HG03280 (cell line): ENCODE results near the gene ATG13.

ENCODE experiments used
- ATAC-seq: cut with Tn5 transposase; IDR thresholded peaks from one replicate; pipeline ENCODE4 v1.9.1; 2021; ENCODE audit warnings: mild to moderate bottlenecking, moderate library complexity; ENCODE audit not compliant: unreplicated experiment

The ATG13 gene

DNA sequence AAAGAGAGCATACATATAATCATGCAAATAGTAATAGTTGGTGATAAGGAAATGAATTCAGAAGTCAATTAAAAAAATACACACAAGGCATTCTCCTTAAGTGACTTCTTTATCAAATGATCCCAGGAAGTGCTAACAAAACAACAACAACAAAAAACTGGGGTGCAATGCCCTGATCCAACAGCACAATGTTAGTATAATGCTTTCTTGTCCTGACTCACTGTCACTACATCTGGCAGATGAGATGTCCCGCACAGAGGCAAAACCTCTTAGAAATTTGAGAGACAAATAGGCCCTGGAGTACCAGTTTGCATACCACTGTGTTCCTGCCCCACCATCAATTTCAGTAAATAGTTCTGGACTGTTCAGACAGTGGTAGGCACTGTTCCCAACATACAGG is 12.6 kb upstream of the ATG13 start:
- ATAC-seq, result no peak

DNA sequence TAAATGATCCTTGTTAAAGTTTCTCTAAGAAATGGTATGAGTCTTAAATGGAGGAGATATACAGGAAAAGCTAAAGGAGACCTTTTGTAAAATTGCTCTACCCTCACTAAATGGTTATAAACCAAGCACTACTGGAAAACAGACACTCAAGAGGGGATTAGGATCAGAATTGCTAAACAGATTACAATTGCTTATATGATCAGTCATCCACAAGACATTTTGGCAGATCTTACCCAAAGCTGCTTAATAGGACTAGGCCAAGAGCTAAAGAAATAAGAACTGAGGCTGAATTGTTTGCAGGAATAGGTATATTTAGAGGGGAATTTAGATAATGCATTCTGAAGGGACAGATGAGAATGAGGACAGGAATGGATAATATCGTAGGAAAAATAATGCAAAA is 9.8 kb upstream of the ATG13 start:
- no peak for ATAC-seq

DNA sequence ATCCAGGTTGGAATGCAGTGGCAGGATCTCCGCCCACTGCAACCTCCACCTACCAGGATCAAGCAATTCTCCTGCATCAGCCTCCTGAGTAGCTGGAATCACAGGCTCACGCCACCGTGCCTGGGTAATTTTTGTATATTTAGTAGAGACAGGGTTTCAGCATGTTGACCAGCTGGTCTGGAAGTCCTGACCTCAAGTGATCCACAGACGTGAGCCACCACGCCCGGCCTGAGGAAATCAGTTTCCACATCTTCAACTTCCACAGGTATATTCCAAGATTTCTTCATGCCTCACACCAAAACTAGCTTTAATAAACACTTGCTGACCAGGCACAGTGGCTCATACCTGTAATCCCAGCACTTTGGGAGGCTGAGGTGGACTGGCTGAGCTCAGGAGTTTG is 8.0 kb upstream of the ATG13 start:
- no peak for ATAC-seq

DNA sequence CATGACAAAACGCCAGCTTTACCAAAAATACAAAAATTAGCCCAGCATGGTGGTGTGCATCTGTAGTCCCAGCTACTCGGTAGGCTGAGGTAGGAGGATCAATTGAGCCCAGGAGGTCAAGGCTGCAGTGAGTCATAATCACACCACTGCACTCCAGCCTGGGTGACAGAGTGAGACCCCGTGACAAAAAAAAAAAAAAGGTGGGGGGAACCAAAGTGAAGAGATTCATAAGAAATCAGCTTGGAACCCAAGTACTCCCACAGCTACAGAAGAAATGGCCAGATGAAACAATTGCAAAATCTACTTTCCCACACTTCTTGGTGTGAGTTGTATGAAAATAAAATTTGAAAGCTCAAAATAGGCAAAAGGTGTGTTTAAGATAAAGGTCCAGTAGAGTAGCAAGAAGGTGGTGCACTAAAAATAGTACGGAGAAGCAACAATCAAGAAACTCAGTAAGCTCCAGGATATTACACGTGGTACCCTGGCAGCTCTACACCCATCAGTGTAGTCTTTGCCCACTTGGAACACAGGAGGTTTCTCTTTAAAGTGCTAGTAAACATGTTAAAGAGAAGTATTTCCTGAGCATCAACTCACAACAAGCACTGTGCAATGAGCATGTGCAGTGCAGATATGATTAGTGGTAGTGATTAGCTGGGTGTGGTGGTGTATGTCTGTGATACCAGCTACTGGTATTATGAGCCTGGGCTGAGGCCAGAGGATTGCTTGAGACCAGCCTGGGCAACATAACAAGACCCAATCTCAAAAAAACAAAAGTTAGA is 5.6 kb upstream of the ATG13 start:
- ATAC-seq, result no peak

DNA sequence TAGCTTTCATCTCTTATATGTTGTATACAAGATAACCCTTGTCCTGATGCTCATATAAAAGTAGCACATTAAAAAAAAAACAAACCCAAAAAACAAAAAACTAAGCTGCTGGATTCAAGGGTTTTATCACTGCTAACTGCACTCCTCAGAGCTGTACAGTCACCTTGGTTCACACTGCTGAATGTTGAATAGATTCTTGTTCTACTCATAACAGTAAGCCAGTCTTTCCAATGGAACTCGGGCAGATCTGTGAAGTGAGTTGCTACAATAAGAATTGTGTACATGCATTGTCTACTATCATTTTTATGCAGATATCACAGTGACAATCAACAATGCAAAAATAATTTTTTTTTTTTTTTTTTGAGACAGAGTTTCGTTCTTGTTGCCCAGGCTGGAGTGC is 5.0 kb upstream of the ATG13 start:
- ATAC-seq, result no peak

DNA sequence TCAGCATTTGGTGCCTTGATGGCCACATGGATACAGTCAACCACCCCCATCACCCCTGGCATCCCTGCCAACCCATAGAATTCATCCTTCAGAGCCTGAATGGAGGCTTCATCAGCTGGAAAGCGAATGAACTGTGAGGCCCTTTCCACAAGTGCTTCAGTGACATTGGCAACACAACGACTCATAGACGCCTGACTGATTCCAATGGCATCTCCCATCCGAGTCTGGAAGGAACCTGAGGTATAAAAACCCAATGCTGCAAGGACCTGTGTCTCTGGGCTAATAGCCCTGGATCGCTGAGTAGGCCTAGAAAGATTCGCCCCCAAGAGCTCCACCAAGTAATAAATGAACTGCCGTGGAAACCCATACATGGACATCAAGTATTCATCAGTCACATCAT is 1.6 kb upstream of the ATG13 start:
- no peak for ATAC-seq

DNA sequence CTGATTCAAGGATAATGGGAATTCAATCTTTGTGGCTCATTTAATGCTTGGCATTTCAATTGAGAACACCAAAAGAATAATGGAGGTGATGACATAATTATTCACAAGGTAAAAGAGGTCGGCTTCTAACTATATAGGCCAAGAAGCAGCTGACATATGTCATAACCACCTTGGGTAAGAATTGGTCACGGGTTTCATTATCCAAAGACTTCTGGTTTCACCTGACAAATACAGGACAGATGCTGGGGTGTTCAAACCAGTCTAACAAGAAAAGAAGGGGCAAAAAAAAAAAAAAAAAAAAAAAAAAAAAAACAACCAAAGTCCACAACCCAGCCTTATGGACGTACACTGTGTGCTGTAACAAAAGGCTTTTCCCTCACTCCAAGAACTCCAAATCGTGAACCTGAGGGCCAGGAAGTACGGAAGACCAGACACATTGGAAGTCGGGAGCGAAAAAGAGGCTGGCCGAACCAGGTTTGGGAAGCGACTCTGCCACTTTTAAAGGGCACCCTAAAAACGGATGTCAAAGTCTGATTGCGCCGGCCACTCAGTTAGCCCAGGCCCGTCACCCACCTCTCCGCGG is 711 bp upstream of the ATG13 start:
- ATAC-seq, result peak; percentile 3

DNA sequence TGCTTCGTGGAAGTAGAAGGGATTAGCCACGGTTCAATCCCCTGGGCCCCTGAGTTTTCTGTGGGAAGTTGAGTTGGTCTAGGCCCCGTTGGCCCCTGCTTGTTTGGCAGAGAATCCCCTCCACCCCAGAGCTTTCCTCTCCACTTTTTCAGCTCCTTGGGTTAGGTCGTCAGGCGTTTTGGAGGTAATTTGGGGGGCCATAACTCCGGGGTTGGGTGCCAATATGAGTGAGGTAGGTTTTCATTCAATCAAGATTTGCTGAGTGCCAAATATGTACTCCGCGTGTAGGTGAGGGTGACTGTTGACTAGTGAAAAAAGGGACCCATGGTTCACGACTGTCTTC is 590 bp downstream of the ATG13 start:
- ATAC-seq, result no peak

DNA sequence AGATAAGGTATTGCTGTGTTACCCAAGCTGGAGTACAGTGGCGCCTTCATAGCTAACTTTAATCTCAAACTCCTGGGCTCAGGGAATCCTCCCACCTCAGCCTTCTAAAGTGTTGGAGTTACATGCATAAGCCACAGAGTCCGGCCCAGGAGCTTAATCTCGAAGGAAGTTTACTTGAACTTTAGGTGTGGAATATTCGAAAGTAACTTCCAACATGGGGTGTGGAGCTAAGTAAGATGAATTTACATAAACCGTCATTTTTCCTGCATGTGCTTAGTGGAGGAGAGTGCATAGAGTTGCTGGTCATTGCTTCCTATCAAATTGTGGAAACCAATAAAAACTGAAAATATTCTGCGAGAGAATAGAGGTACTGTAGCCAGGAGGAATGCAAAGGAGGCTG is 1.5 kb downstream of the ATG13 start:
- no peak for ATAC-seq

DNA sequence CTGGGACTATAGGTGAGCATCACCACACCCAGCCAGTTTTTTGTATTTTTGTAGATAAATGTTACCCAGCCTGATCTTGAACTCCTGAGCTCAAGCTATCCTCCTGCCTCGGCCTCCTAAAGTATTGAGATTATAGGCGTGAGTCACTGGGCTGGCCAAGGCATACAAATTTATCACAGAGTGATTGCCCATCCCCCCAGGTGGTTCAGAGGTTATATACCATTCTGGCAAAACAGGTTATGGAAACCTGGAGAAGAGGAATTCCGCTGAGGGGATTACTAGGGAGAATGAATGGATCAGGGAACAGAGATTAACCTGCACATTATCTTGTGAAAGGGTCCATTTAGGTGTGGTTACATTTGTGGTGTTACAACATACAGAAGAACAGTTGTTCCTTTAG is 8.1 kb downstream of the ATG13 start:
- no peak for ATAC-seq

DNA sequence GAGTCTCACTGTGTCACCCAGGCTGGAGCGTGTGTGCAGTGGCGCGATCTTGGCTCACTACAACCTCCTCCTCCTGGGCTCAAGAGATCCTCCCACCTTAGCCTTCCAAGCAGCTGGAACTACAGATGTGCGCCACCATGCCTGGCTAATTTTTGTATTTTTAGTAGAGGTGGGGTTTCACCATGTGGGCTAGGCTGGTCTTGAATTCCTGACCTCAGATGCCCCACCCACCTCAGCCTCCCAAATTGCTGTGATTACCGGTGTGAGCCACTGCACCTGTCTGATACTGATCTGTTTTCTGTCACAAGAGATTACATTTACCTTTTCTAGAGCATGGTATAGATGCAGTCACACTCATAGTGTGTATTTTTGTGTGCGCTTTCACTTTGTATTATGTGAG is 11.6 kb downstream of the ATG13 start:
- no peak for ATAC-seq

DNA sequence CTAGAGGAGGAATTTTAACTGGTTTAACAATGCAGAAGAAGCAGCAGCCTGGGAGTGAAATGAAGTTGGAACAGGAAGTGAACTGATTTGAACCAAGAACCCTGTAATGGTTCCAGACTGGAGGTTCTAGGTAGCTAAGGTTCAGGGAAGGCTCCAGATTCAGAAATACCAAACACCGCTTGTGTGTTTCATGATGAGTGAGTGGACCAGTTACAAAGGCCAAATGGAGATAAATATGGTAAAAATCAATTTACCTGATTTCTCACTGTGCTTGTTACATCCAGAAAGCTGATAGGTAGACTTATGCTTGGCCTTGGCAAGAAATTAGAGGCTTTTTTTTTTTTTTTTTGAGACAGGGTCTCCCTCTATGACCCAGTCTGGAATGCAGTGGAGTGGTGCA is 12.9 kb downstream of the ATG13 start:
- ATAC-seq, result no peak

DNA sequence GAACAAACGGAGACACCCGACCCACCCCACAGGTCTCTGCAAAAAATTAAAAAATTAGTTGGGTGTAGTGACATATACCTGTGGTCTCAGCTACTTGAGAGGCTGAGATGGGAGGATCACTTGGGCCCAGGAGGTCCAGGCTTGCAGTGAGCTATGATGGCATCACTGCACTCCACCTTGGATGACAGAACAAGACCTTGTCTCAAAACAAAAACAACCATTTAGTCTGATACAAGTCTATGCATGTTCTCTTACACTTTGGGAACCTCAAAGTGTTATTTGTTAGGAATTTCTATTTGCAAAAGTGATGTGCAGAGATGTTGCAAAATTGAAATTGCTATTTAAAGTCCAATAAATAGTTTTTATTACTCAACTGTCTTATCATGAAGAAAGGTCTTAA is 14.3 kb downstream of the ATG13 start:
- ATAC-seq, result no peak

DNA sequence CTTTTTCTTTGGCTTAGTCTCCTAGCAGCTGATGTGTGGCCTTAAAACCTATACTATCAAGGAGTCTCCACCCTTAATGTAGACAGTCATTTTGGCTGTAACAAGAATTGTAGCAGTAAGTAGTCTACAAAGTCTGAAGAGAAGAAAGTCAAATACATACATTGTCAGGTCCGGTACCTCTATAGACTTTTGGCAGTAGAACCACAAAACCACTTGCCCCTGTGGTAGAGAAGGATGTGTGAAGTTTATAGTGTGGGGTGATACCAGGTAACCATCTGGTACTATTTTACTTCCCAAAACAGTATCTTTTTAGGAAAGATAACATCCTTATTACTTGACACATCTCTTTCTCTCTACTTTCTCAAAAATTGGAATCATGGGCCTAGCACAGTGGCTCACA is 15.1 kb downstream of the ATG13 start:
- ATAC-seq, result no peak

DNA sequence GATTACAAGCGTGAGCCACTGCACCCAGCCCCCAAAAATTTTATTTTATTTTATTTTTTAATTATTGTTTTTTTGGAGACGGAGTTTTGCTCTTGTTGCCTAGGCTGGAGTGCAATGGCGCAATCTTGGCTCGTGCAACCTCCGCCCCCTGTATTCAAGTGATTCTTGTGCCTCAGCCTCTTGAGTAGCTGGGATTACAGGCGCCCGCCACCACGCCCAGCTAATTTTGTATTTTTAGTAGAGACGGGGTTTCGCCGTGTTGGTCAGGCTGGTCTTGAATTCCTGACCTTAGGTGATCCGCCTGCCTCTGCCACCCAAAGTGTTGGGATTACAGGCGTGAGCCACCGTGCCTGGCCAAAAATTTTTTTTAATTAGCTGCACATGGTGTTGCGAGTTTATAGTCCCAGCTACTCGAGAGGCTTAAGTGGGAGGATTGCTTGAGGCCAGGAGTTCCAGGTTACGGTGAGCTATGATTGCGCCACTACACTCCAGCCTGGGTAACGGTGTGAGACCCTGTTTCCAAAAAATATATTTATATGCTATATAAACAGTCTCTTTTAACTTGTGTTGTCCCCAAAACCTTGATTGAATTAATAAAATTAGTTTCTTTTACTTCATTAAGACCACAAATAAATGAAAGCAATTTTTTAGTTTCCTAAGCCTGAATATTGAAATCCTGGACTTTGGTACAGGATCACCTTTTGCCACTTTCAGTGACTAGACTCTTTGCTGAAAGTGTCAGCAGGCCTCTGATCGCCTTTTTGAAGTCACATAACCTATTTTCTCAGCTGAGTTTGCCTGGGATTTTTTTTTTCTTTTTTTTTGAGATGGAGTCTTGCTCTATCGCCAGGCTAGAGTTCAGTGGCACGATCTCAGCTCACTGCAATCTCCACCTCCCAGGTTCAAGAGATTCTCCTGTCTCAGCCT is 16.2 kb downstream of the ATG13 start:
- no peak for ATAC-seq

DNA sequence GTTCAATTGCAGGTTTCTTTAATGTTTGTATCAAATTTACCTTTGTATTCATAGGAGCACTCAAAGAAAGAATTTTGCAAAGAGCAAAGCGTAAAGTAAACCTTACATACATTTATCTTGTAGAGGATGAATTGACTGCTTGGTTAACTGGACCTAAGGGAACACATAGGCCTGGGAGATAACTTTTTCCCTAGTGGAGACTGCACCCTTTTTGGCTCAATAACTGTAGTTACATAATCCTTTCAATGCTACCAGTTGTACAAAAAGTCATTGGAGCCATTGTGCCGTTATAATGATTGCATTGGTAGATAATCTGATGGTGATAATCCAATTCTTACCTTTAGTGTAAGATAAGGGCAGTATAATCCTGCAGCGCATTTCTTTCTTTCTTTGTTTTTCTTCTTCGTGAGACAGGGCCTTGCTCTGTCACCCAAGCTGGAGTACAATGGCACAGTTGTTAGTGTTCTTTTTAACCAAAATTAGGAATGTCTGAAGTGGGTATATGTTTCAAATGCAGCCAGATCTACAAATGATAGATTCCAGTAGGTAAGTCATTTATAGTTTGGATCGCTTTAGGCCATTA is 18.3 kb downstream of the ATG13 start:
- no peak for ATAC-seq

DNA sequence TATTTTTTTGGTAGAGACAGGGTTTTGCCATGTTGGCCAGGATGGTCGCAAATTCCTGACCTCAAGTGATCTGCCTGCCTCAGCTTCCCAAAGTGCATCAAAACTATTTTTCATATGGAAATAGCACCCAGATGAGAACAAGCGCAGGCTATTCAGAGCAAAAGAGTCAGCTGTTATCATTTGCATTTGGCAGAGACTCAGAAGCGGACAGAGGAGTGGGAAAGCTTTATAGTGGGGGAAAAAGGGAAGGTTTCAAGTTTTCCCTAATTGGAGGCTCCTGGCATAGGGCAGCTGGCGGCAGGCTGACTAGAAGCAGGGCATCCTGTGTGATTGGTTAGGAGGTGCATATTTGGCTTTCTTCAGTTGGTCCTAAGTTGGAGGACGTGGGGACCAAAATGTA is 20.2 kb downstream of the ATG13 start:
- no peak for ATAC-seq

DNA sequence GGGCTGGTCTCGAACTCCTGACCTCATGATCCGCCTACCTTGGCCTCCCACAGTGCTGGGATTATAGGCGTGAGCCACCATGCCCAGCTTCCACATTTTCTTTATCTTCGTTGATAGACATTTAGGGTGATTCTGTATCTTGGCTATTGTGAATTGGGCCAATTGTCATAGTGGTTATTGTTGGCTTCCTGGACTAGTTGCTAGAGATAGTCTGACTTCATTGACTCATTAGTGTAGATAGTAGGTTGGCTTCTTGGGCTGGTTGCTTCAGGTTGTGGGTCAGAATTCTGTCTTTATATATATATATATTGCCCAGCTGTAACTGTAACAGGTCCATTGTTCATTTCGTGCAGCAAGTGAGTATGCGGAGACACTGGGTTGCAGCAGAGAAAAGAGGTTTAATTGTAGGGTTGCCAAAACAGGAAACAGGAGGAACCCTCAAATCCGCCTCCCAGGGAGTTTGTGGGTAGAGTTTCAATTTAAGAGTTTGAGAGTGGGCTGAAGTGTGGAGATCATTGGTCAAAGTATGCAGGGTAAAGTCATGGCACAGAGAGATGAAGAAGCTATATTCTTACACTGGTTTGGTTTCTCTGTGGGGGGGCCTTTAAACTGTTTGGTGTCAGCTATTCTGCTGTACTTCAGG is 22.0 kb downstream of the ATG13 start:
- no peak for ATAC-seq

DNA sequence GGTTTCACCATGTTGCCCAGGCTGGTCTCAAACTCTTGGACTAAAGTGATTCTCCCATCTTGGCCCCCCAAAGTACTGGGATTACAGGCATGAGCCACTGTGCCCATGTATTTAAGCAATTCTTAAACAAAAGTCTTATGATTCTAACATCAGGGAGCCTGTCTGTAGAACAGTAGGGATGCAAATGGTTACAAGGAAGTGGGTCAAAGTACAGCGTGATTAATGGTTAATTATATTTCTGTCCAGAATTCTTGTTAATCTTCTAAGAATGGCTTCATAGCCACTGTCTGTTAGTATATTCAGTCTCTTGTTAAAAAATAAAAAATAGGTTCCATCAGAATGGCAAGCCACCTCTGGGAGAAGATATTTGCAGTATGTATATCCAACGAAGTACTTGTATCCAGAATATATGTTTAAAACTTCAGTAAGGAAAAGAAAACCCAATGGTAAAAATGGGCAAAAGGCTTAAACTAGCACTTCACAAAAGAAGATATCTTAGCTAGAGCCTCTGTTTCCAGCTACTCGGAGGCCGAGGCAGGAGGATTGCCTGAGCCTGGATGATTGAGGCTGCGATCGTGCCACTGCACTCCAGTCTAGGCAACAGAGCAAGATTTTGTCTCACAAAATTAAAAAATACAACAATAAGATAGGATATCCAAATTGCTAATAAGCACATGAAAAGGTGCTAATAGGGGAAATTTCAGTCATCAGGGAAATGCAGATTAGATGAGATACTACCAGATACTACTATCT is 22.9 kb downstream of the ATG13 start:
- no peak for ATAC-seq

DNA sequence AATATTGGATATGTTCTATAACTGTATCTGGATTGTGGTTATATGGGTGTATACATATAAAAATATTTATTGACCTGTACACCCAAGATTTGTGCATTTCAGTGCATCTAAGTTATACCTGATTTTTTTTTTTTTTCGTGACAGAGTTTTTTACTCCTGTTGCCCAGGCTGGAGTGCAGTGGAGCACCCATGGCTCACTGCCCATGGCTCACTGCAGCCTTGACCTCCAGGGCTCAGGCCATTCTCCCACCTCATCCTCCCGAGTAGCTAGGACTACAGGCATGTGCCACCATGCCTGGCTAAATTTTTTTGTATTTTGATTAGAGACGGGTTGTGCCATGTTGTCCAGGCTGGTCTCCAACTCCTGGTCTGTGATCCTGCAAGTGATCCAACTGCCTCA is 24.3 kb downstream of the ATG13 start:
- no peak for ATAC-seq
